Heart left ventricle (tissue), 16 donors: ENCODE data around the gene EHMT1. TPM values are rescaled to one million over a fixed set of nuclear protein-coding genes. Genes with fewer than 3 reads are reported as not detected.

ENCODE experiments used
- ATAC-seq, 4 donors: fragments of 200-7000 bp; cut with Tn5 transposase; one replicate each; pipeline ENCODE4 v1.9.1; 2020 to 2022; ENCODE audit warnings: moderate library complexity in 4 of 4, mild to moderate bottlenecking in 3 of 4, moderate number of reproducible peaks in 1 of 4
- DNase-seq, 5 donors: peaks; one replicate each; pipeline ENCODE4 v3.0.0-alpha.2; 2020
- H3K27ac ChIP-seq, 12 donors: fragments of 200-600 bp; sonication (generic) in 4 of 12; one replicate each; pipeline versions ENCODE4 v1.5.0 to v1.8.0; 2016 to 2022; ENCODE audit warnings: mild to moderate bottlenecking in 2 of 12
- H3K27me3 ChIP-seq, 9 donors: fragments of 200-600 bp; sonication (generic) in 2 of 9; one replicate each; pipeline versions ENCODE4 v1.5.1 to v1.8.0; 2016 to 2022; ENCODE audit warnings: mild to moderate bottlenecking in 3 of 9
- H3K36me3 ChIP-seq, 9 donors: fragments of 200-600 bp; sonication (generic) in 2 of 9; one replicate each; pipeline versions ENCODE4 v1.5.0 to v1.8.0; 2018 to 2022; ENCODE audit warnings: mild to moderate bottlenecking in 2 of 9
- H3K4me1 ChIP-seq, 12 donors: fragments of 200-600 bp; sonication (generic) in 4 of 12; one replicate each; pipeline versions ENCODE4 v1.5.0 to v1.8.0; 2016 to 2022; ENCODE audit warnings: mild to moderate bottlenecking in 3 of 12
- H3K4me3 ChIP-seq, 12 donors: fragments of 200-600 bp; sonication (generic) in 4 of 12; one replicate each; pipeline versions ENCODE4 v1.5.0 to v1.8.0; 2017 to 2022; ENCODE audit warnings: mild to moderate bottlenecking in 9 of 12, moderate library complexity in 4 of 12
- H3K9me3 ChIP-seq, 12 donors: fragments of 200-600 bp; sonication (generic) in 4 of 12; one replicate each; pipeline versions ENCODE4 v1.5.0 to v1.8.0; 2016 to 2022; ENCODE audit warnings: mild to moderate bottlenecking in 1 of 12
- POLR2A ChIP-seq, 2 donors: fragments of 450-650 bp; IDR thresholded peaks; one replicate each; pipeline ENCODE4 v1.6.1; 2017; ENCODE audit warnings: antibody characterized with exemption in 2 of 2, mild to moderate bottlenecking in 2 of 2, moderate library complexity in 2 of 2
- WGBS, 4 donors: extraction: QIAGEN DNeasy Blood & Tissue Kit in 2 of 4; methylation state at CpG; one replicate each; pipeline versions ENCODE4 v1.1.5 to v1.1.7; 2013 to 2018; 5-methylcytosine and 5-hydroxymethylcytosine counted together
- intact Hi-C, 10 donors: fragments of 100-400 bp; cut with DNase I; formaldehyde crosslinking; loops; one replicate each; pipeline versions ENCODE4 v1.11.1 to v1.14.2; 2022
- polyA plus RNA-seq, 2 donors: library from polyadenylated mRNA; stranded (reverse); fragments of 200-250 nt; gene quantifications; one replicate each; pipeline ENCODE4 v1.2.3, GENCODE V29; 2013
- total RNA-seq, 9 donors: library from RNA; depleted of rRNA in 2 of 9; stranded (reverse); fragments of >200 nt in 2 of 9; fragmentation: NEBNext Ultra II Directional in 3 of 9; extraction: Animal tissue kit (Norgen Biotek cat#: 25700) in 3 of 9; gene quantifications; one replicate each; pipeline versions ENCODE4 v1.1.0 to v1.2.4, GENCODE V29; 2016 to 2023
- TF ChIP-seq, protein P1 (sequence below), 12 donors: fragments of 200-600 bp; sonication (generic) in 4 of 12; IDR thresholded peaks; one replicate each; pipeline versions ENCODE4 v1.5.0 to v1.8.0; 2018 to 2022; ENCODE audit warnings: antibody characterized with exemption in 12 of 12, mild to moderate bottlenecking in 5 of 12
- donor health status: ischemic (EF 13 %, LVEDD 7.1; RV severe dilation, severe dysfunction).
- donor health status: healthy with polysubstance abuse.
- donor health status: DM: no; HTN: yes; CAD: no.
- donor health status: DM: no; HTN: no; CAD: no.
- donor health status: ischemic (EF 25% LVEDD 6.9; RV normal size, moderate dysfunction).
- donor health status: ischemic (EF 25% LVEDD 5.7; RV mildly dilated, moderate dysfunction).
- donor health status: healthy.
- donor health status: DM: yes; HTN: yes; CAD: no.
- donor health status: ischemic (EF 35%, LVEDD 5.7; RV mildly dilated, moderate dysfunction).
- donor health status: nonischemic (EF 11% LVEDD 7.7; RV severe dilation, severe dysfunction).
- donor health status: DM: yes; HTN: yes; CAD: no.
- donor health status: PGD.
- donor health status: ischemic (EF 29% LVEDD 5.4; RV normal size, mild dysfunction).
- donor health status: nonischemic (EF 23%, LVEDD 6.1; RV moderate dilation, normal function).

EHMT1 gene
- total and polyA plus RNA-seq, 11 donors: 24.5 to 55.9 (median 28.9) TPM

DNA sequence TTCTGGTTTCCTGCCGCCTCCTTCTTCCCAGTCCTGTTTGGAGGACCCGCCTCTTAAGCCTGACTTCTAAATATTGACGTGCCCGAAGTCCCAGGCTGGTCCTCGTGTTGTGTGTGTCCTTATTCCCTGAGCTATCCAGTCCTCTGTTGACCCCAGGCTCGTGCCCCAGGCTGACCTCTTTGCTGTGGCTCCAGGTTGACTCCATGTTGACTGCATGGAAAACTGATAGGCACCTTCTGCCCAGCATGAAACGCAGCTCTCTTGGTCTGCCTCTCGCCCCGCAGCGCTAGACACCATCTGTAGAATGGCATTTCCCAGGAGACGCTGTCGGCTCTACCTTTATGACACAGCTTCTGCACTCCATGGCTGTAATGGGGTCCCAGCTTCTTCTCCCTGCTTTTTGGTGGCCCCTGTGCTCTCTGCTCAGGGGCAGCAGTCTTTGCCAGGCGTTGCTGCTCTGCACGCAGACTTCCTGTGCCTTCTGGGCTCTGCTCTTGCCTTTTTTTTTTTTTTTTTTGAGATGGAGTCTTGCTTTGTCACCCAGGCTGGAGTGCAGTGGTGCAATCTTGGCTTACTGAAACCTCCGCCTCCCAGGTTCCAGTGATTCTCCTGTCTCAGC is 28.4 kb downstream of the EHMT1 start:
- peak overlapping the region in 2 of 12 donors; percentile 12 to 34 for H3K4me3 ChIP-seq
- no peak for DNase-seq
- H3K9me3 ChIP-seq: no peaks in the 10 kb centered on the region
- H3K27ac ChIP-seq: peak overlapping the region in 1 of 12 donors; percentile 12
- no peaks in the 10 kb centered on the region for H3K27me3 ChIP-seq
- TF ChIP-seq, protein P1, sequence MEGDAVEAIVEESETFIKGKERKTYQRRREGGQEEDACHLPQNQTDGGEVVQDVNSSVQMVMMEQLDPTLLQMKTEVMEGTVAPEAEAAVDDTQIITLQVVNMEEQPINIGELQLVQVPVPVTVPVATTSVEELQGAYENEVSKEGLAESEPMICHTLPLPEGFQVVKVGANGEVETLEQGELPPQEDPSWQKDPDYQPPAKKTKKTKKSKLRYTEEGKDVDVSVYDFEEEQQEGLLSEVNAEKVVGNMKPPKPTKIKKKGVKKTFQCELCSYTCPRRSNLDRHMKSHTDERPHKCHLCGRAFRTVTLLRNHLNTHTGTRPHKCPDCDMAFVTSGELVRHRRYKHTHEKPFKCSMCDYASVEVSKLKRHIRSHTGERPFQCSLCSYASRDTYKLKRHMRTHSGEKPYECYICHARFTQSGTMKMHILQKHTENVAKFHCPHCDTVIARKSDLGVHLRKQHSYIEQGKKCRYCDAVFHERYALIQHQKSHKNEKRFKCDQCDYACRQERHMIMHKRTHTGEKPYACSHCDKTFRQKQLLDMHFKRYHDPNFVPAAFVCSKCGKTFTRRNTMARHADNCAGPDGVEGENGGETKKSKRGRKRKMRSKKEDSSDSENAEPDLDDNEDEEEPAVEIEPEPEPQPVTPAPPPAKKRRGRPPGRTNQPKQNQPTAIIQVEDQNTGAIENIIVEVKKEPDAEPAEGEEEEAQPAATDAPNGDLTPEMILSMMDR (IDR thresholded peaks at IDR 0.05): no peak
- TF ChIP-seq POLR2A (IDR thresholded peaks at IDR 0.05): no peak
- 75 to 85% (median 83%) methylated on average over 15 of the region's 15 CpGs for WGBS, 4 donors
- no peak for ATAC-seq
- H3K4me1 ChIP-seq: peaks cover 0 to 33% (median 1%) of the 10 kb centered on the region in 12 donors
- peaks cover 0 to 39% (median 14%) of the 10 kb centered on the region in 9 donors for H3K36me3 ChIP-seq
- intact Hi-C loops: no loop called here

DNA sequence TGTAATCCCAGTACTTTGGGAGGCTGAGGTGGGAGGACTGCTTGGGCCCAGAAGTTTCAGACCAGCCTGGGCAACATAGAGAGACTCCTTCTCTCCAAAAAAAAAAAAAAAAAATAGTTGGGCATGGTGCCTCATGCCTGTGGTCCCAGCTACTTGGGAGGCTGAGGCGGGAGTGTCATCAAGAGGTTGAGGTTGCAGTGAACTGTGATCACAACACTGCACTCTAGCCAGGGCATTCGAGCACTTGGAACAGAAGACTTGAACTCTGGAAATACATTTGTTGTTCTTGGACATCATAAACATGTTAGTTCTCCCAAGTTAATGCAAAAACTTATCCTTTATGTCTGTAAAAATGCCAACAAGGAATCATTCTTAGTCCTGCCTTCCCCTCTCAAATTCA is 29.6 kb downstream of the EHMT1 start:
- H3K4me1 ChIP-seq: peaks cover 0 to 33% (median 1%) of the 10 kb centered on the region in 12 donors
- no peak for DNase-seq
- peaks cover 0 to 42% (median 20%) of the 10 kb centered on the region in 9 donors for H3K36me3 ChIP-seq
- intact Hi-C loops: no loop called here
- TF ChIP-seq POLR2A (IDR thresholded peaks at IDR 0.05): no peak
- TF ChIP-seq, protein P1 (IDR thresholded peaks at IDR 0.05): no peak
- ATAC-seq: no peak
- no peaks in the 10 kb centered on the region for H3K27me3 ChIP-seq
- no peak overlapping the region for H3K27ac ChIP-seq
- H3K9me3 ChIP-seq: no peaks in the 10 kb centered on the region
- 75 to 91% (median 84%) methylated on average over 2 of the region's 2 CpGs for WGBS, 4 donors
- no peak overlapping the region for H3K4me3 ChIP-seq

DNA sequence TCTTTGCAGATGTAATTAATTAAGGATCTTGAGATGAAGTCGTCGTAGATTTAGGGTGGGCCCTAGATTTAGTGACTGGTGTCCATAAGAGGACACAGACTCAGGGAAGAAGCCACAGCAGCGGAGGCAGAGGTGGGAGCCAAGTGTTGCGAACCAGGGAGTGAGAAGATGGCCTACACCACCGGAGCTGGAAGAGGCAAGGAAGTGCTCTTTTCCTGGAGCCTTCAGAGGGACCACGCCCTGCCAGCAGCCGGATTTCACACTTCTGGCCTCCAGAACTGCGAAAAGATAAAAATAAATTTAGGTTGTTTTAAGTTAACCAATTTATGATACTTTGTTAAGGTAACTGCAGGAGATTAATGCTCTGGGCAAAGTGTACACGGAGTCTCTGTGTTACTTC is 30.7 kb downstream of the EHMT1 start:
- H3K9me3 ChIP-seq: no peaks in the 10 kb centered on the region

DNA sequence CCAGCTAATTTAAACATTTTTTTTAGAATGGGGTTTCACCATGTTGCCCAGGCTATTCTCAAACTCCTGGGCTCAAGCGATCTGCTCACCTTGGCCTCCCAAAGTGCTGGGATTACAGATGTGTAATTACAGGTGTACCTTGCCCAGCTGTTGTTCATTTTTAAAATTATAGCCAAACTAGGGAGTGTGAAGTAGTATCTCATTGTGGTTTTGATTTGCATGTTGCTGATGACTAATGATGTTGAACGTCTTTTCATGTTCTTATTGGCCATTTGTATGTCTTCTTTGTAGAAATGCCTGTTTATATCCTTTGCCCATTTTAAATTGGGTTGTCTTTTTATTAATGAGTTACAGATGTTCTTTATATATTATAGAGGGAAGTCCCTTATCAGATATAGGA is 31.5 kb downstream of the EHMT1 start:
- ATAC-seq (no peak), DNase-seq (no peak)
- TF ChIP-seq POLR2A (IDR thresholded peaks at IDR 0.05): no peak
- TF ChIP-seq, protein P1 (IDR thresholded peaks at IDR 0.05): no peak
- H3K9me3 ChIP-seq: no peaks in the 10 kb centered on the region
- 92 to 97% (median 95%) methylated on average over 2 of the region's 2 CpGs for WGBS, 4 donors
- no peaks in the 10 kb centered on the region for H3K27me3 ChIP-seq
- no peak overlapping the region for H3K27ac ChIP-seq
- H3K36me3 ChIP-seq: peaks cover 0 to 44% (median 23%) of the 10 kb centered on the region in 9 donors
- intact Hi-C loops: no loop called here
- peaks cover 0 to 28% (median 1%) of the 10 kb centered on the region in 12 donors for H3K4me1 ChIP-seq
- no peak overlapping the region for H3K4me3 ChIP-seq

More for the DNA sequence above, 30.7 kb downstream of the EHMT1 start:
- 66 to 78% (median 71%) methylated on average over 9 of the region's 9 CpGs for whole genome bisulfite sequencing, 4 donors
- DNase-seq: no peak
- intact Hi-C loops: no loop called here
- H3K4me3 ChIP-seq: no peak overlapping the region
- peaks cover 0 to 28% (median 1%) of the 10 kb centered on the region in 12 donors for H3K4me1 ChIP-seq
- no peak for TF ChIP-seq POLR2A (IDR thresholded peaks at IDR 0.05)
- TF ChIP-seq, protein P1 (IDR thresholded peaks at IDR 0.05): no peak
- ATAC-seq: peak in 2 of 4 donors; percentile 23 to 54
- no peaks in the 10 kb centered on the region for H3K27me3 ChIP-seq
- no peak overlapping the region for H3K27ac ChIP-seq
- H3K36me3 ChIP-seq: peaks cover 0 to 40% (median 20%) of the 10 kb centered on the region in 9 donors
